Measurements from ENCODE around the gene UTP3. TPM values are rescaled to one million over a fixed set of nuclear protein-coding genes. Genes with fewer than 3 reads are reported as not detected.
A peak's percentile ranks its signal among the peaks of the same experiment; 100 is the strongest.

UTP3 gene
- total and polyA plus RNA-seq, 10 donors, result 29.0 to 51.3 (median 38.0) TPM

GRCh38 chr4:70715097-70715496, 26.8 kb downstream of the UTP3 start:
- TF ChIP-seq POLR2A (IDR thresholded peaks at IDR 0.05) (no peak), POLR2AphosphoS5 (IDR thresholded peaks at IDR 0.05) (no peak), CTCF (IDR thresholded peaks at IDR 0.05 in 8 of 11, conservative IDR thresholded peaks at IDR 0.05 in 3 of 11) (no peak)
- peak overlapping the region in 6 of 8 donors; percentile 30 to 83 (median 70) for H3K27ac ChIP-seq
- DNase-seq, result no peak
- 58 to 76% (median 70%) methylated on average over 6 of the region's 6 CpGs for WGBS, 5 donors
- no peaks in the 10 kb centered on the region for H3K9me3 ChIP-seq
- H3K4me3 ChIP-seq, result peak overlapping the region in 1 of 8 donors; percentile 33
- H3K27me3 ChIP-seq (replicated peaks in 1 of 7), result no peaks in the 10 kb centered on the region
- H3K36me3 ChIP-seq, result no peaks in the 10 kb centered on the region
- intact Hi-C loops (cut with DNase I; ENCODE audit: low total_unique reads), result no loop called here
- H3K4me1 ChIP-seq, result peaks cover 26 to 61% (median 55%) of the 10 kb centered on the region in 6 donors

GRCh38 chr4:70718811-70719604, 30.7 kb downstream of the UTP3 start:
- no peak for DNase-seq
- Histone ChIP-seq H3K4me3 (no peak overlapping the region), H3K27ac (no peak overlapping the region), H3K4me1 (peaks cover 9 to 48% (median 34%) of the 10 kb centered on the region in 6 donors), H3K27me3 (replicated peaks in 1 of 7) (no peaks in the 10 kb centered on the region), H3K36me3 (no peaks in the 10 kb centered on the region), H3K9me3 (no peaks in the 10 kb centered on the region)
- intact Hi-C loops (cut with DNase I; ENCODE audit: low total_unique reads), result no loop called here
- WGBS, 5 donors, result 91 to 96% (median 94%) methylated on average over 13 of the region's 13 CpGs
- no peak for TF ChIP-seq POLR2AphosphoS5 (IDR thresholded peaks at IDR 0.05)

GRCh38 chr4:70721747-70722146, 33.4 kb downstream of the UTP3 start, which contains the start of gene RUFY3:
RUFY3 (plus strand) TSS chr4:70721964; CDS start chr4:70722574, 610 bp downstream.
- peak within 1 kb of the TSS in 4 of 8 donors; percentile 20 to 55 (median 30) for H3K4me3 ChIP-seq
- H3K27me3 ChIP-seq (replicated peaks in 1 of 7), result no peaks in the 10 kb centered on the region
- H3K9me3 ChIP-seq, result no peaks in the 10 kb centered on the region
- intact Hi-C loops (cut with DNase I; ENCODE audit: low total_unique reads), result no loop called here
- WGBS, 5 donors, result 57 to 70% (median 64%) methylated on average over 3 of the region's 3 CpGs
- TF ChIP-seq POLR2A (IDR thresholded peaks at IDR 0.05) (no peak), POLR2AphosphoS5 (IDR thresholded peaks at IDR 0.05) (peak in 1 of 3 donors; percentile 21)
- H3K27ac ChIP-seq, result peak within 1 kb of the TSS in 6 of 8 donors; percentile 19 to 62 (median 32)
- DNase-seq, result no peak
- peaks cover 0 to 21% (median 11%) of the 10 kb centered on the region in 6 donors for H3K4me1 ChIP-seq
- peaks cover 0 to 3% (median 0%) of the 10 kb centered on the region in 6 donors for H3K36me3 ChIP-seq

- TF ChIP-seq POLR2AphosphoS5 (IDR thresholded peaks at IDR 0.05), result no peak
- peaks cover 0 to 3% (median 0%) of the 10 kb centered on the region in 6 donors for H3K36me3 ChIP-seq
- intact Hi-C loops (cut with DNase I; ENCODE audit: low total_unique reads), result no loop called here
- no peaks in the 10 kb centered on the region for H3K9me3 ChIP-seq
- H3K27me3 ChIP-seq (replicated peaks in 1 of 7), result no peaks in the 10 kb centered on the region
- peak overlapping the region in 6 of 8 donors; percentile 19 to 62 (median 32) for H3K27ac ChIP-seq
- H3K4me3 ChIP-seq, result peak overlapping the region in 4 of 8 donors; percentile 20 to 55 (median 30)
- no peak for DNase-seq
- WGBS, 5 donors, result 74 to 79% (median 77%) methylated on average over 7 of the region's 7 CpGs
- peaks cover 0 to 18% (median 9%) of the 10 kb centered on the region in 6 donors for H3K4me1 ChIP-seq
Observed at GRCh38 chr4:70722199-70722791, 34.0 kb downstream of the UTP3 start.

GRCh38 chr4:70724463-70724862, 36.1 kb downstream of the UTP3 start:
- DNase-seq, result no peak
- Histone ChIP-seq H3K27me3 (replicated peaks in 1 of 7) (no peaks in the 10 kb centered on the region), H3K9me3 (no peaks in the 10 kb centered on the region), H3K27ac (no peak overlapping the region), H3K36me3 (peaks cover 0 to 3% (median 0%) of the 10 kb centered on the region in 6 donors), H3K4me3 (no peak overlapping the region), H3K4me1 (peaks cover 0 to 18% (median 9%) of the 10 kb centered on the region in 6 donors)
- intact Hi-C loops (cut with DNase I; ENCODE audit: low total_unique reads), result no loop called here
- WGBS, 5 donors, result 91 to 99% (median 97%) methylated on average over 3 of the region's 3 CpGs
- TF ChIP-seq POLR2AphosphoS5 (IDR thresholded peaks at IDR 0.05) (no peak), CTCF (IDR thresholded peaks at IDR 0.05 in 8 of 11, conservative IDR thresholded peaks at IDR 0.05 in 3 of 11) (no peak), POLR2A (IDR thresholded peaks at IDR 0.05) (no peak)
